Endothelial cell of umbilical vein (primary cell): ENCODE data around the gene CARD19. TPM values are rescaled to one million over a fixed set of nuclear protein-coding genes. Genes with fewer than 3 reads are reported as not detected.

Experiments
- BruUV-seq: library from RNA; stranded (reverse); fragments of 400-500 nt; replicated peaks from 2 replicates; lab custom pipeline; 2021; lab: Mats Ljungman, UMichigan
- CTCF ChIA-PET: fragments of 300-600, 350-600 bp; sonication (Branson Sonifier 250); formaldehyde crosslinking; loops from one replicate; lab custom pipeline; 2021; ENCODE audit warnings: antibody characterized with exemption, inconsistent platforms; lab: Charles Lee
- POLR2A ChIA-PET: fragments of 300-600, 350-600 bp; sonication (Branson Sonifier 250); formaldehyde crosslinking; loops from one replicate; lab custom pipeline; 2021; ENCODE audit warnings: antibody characterized with exemption, inconsistent platforms; lab: Charles Lee
- DNase-seq: peaks from one replicate; pipeline ENCODE4 v3.0.0-alpha.2; 2011; ENCODE audit warnings: low read depth, low spot score
- FAIRE-seq: peaks from 2 replicates; lab custom pipeline; 2011; peaks lifted over from hg19 to GRCh38; lab: Jason Lieb, UNC
- H2AFZ ChIP-seq: 2 replicates; pipeline ENCODE4 v1.6.0; 2012; ENCODE audit warnings: low read depth, low read length, control low read depth, inconsistent platforms
- H3K27ac ChIP-seq: 2 replicates; pipeline ENCODE4 v1.5.1; 2011; ENCODE audit warnings: low read depth, mild to moderate bottlenecking, control low read depth, low read length, moderate library complexity; ENCODE audit not compliant: insufficient read depth
- H3K27me3 ChIP-seq, 2 experiments: 2 replicates each; pipeline versions ENCODE4 v1.6.0 to v1.6.1; 2011; ENCODE audit warnings: low read length in 2 of 2, mixed read lengths in 1 of 2; ENCODE audit not compliant: control insufficient read depth in 2 of 2, insufficient read depth in 2 of 2
- H3K36me3 ChIP-seq, 2 experiments: 2 replicates in 1 of 2; 3 replicates in 1 of 2; pipeline ENCODE4 v1.5.1; 2011; ENCODE audit warnings: low read length in 2 of 2, mild to moderate bottlenecking in 1 of 2, moderate library complexity in 1 of 2; ENCODE audit not compliant: control insufficient read depth in 2 of 2, insufficient read depth in 2 of 2; ENCODE audit errors: extremely low read depth in 1 of 2
- H3K4me1 ChIP-seq: 3 replicates; pipeline ENCODE4 v1.5.1; 2011; ENCODE audit warnings: mild to moderate bottlenecking, low read length; ENCODE audit not compliant: control insufficient read depth, insufficient read depth; ENCODE audit errors: extremely low read depth
- H3K4me2 ChIP-seq: 2 replicates; pipeline ENCODE4 v1.6.1; 2011; ENCODE audit warnings: low read length, control low read depth, mixed read lengths; ENCODE audit not compliant: insufficient read depth
- H3K4me3 ChIP-seq, 3 experiments: fragments of 200-600 bp in 1 of 3; sonication (generic), shearing (Covaris generic) in 1 of 3; replicated peaks in 1 of 3; 2 replicates each; pipeline ENCODE4 v1.5.1; 2011 to 2016; ENCODE audit warnings: control low read depth in 3 of 3, low read length in 3 of 3, mild to moderate bottlenecking in 2 of 3, inconsistent platforms in 1 of 3, low read depth in 1 of 3, moderate library complexity in 1 of 3; ENCODE audit not compliant: insufficient read depth in 1 of 3
- H3K79me2 ChIP-seq: 2 replicates; pipeline ENCODE4 v1.6.0; 2012; ENCODE audit warnings: low read length, inconsistent platforms; ENCODE audit not compliant: control insufficient read depth, insufficient read depth
- H3K9ac ChIP-seq: replicated peaks from 2 replicates; pipeline ENCODE3; 2011; ENCODE audit warnings: low read length, control low read depth; ENCODE audit not compliant: insufficient read depth; ENCODE audit errors: extremely low read depth
- H3K9me1 ChIP-seq: replicated peaks from 3 replicates; pipeline ENCODE4 v1.6.0; 2011; ENCODE audit warnings: mild to moderate bottlenecking, low read length; ENCODE audit not compliant: control insufficient read depth, insufficient read depth; ENCODE audit errors: extremely low read depth
- H3K9me3 ChIP-seq: replicated peaks from 2 replicates; pipeline ENCODE4 v1.5.1; 2012; ENCODE audit warnings: low read length, inconsistent platforms; ENCODE audit not compliant: control insufficient read depth, insufficient read depth
- H4K20me1 ChIP-seq: replicated peaks from 2 replicates; pipeline ENCODE3; 2011; ENCODE audit warnings: mild to moderate bottlenecking, low read length; ENCODE audit not compliant: control insufficient read depth, insufficient read depth; ENCODE audit errors: extremely low read depth
- CTCF ChIP-seq, 2 donors: IDR thresholded peaks; 1 replicate in 1 of 2; 2 replicates in 1 of 2; pipeline ENCODE4 v1.5.1; 2011; ENCODE audit warnings: low read length in 2 of 2, mild to moderate bottlenecking in 2 of 2, moderate library complexity in 2 of 2, control low read depth in 1 of 2, inconsistent platforms in 1 of 2, low read depth in 1 of 2; ENCODE audit not compliant: insufficient read depth in 1 of 2; ENCODE audit errors: extremely low read depth in 1 of 2
- EZH2 ChIP-seq: IDR thresholded peaks from 2 replicates; pipeline ENCODE4 v1.6.1; 2012; ENCODE audit warnings: borderline replicate concordance, low read depth, mild to moderate bottlenecking, moderate library complexity, low read length, inconsistent platforms; ENCODE audit not compliant: severe bottlenecking
- FOS ChIP-seq: IDR thresholded peaks from 2 replicates; pipeline ENCODE4 v1.6.1; 2011; ENCODE audit warnings: mild to moderate bottlenecking, low read length, moderate library complexity, borderline replicate concordance; ENCODE audit not compliant: insufficient read depth
- GATA2 ChIP-seq: IDR thresholded peaks from 2 replicates; pipeline ENCODE4 v1.7.0; 2011; ENCODE audit warnings: low read depth, mild to moderate bottlenecking, moderate library complexity, mixed read lengths, low read length; ENCODE audit not compliant: insufficient read length, insufficient read depth
- JUN ChIP-seq: IDR thresholded peaks from 2 replicates; pipeline ENCODE4 v1.6.1; 2011; ENCODE audit warnings: borderline replicate concordance, low read depth; ENCODE audit not compliant: insufficient read length, insufficient read depth
- MAX ChIP-seq: IDR thresholded peaks from 2 replicates; pipeline ENCODE4 v1.6.1; 2011; ENCODE audit not compliant: insufficient read depth, insufficient read length
- MYC ChIP-seq: IDR thresholded peaks from one replicate; pipeline ENCODE4 v1.6.1; 2011; ENCODE audit warnings: mild to moderate bottlenecking, low read depth, low read length
- POLR2A ChIP-seq: IDR thresholded peaks from 2 replicates; pipeline ENCODE4 v1.6.1; 2012; ENCODE audit warnings: low read depth, mild to moderate bottlenecking, control low read depth, low read length
- POLR2AphosphoS5 ChIP-seq: IDR thresholded peaks from 2 replicates; pipeline ENCODE4 v1.6.1; 2012; ENCODE audit warnings: low read depth, mild to moderate bottlenecking, control low read depth, low read length, moderate library complexity; ENCODE audit not compliant: insufficient read depth
- dilution Hi-C: fragments of 300-500 bp; cut with MboI; formaldehyde crosslinking; loops from one replicate; pipeline ENCODE4 v1.15.0; 2019; ENCODE audit warnings: low sequenced_read_pairs; ENCODE audit not compliant: extremely low pct_ligation_motif_present
- intact Hi-C: fragments of 100-400 bp; cut with micrococcal nuclease; formaldehyde crosslinking; loops from one replicate; pipeline ENCODE4 v1.10.0; 2022
- polyA plus RNA-seq, 4 experiments: library from polyadenylated mRNA; depleted of rRNA in 3 of 4; stranded (reverse) in 3 of 4; unstranded in 1 of 4; fragments of >200 nt; gene quantifications; 2 replicates each; pipeline versions ENCODE4 v1.2.1 to v1.2.3, GENCODE V29; 2011 to 2012; ENCODE audit warnings: missing spikeins in 1 of 4
- total RNA-seq: library from RNA; stranded (reverse); gene quantifications from 2 replicates; pipeline ENCODE4 v1.2.3, GENCODE V29; 2021

CARD19 gene
- total and polyA plus RNA-seq, 2 donors (not counting 3 experiments of a cell fraction or from before 2014, with no cell fraction given), result 45.7 to 148 TPM

- peak; percentile 32 for DNase-seq
- no TSS peak for BruUV-seq
Observed at GRCh38 chr9:93058355-93059010, 37.5 kb upstream of the CARD19 start, which contains the start of gene SUSD3. Gene SUSD3 (plus strand): TSS chr9:93058701. CDS start chr9:93058743, 42 bp downstream.

More at GRCh38 chr9:93058355-93059010, 37.5 kb upstream of the CARD19 start, which contains the start of gene SUSD3:
- no peaks in the 10 kb centered on the region for H3K79me2 ChIP-seq
- ChIA-PET CTCF (no interaction called here), POLR2A (no interaction called here)
- no peaks in the 10 kb centered on the region for H3K9me3 ChIP-seq
- FAIRE-seq, result no peak
- no peak for TF ChIP-seq MAX
- TF ChIP-seq EZH2, result no peak
- no peak for TF ChIP-seq GATA2
- TF ChIP-seq POLR2A, result no peak
- no peak for TF ChIP-seq MYC
- TF ChIP-seq FOS, result no peak
- no peak for TF ChIP-seq POLR2AphosphoS5
- TF ChIP-seq JUN, result no peak
- TF ChIP-seq CTCF (IDR thresholded peaks at IDR 0.05; ENCODE audit: extremely low read depth in 1 of 2, insufficient read depth in 1 of 2, low read depth in 1 of 2, low read length in 2 of 2), result no peak
- no peaks in the 10 kb centered on the region for H3K4me1 ChIP-seq
- H2AFZ ChIP-seq, result no peak within 1 kb of the TSS
- no peak within 1 kb of the TSS for H3K4me2 ChIP-seq
- H4K20me1 ChIP-seq, result no peaks in the 10 kb centered on the region
- no peaks in the 10 kb centered on the region for H3K9me1 ChIP-seq
- H3K27ac ChIP-seq, result no peak within 1 kb of the TSS
- no peaks in the 10 kb centered on the region for H3K36me3 ChIP-seq
- H3K9ac ChIP-seq, result no peak within 1 kb of the TSS
- peaks cover 0 to 2% of the 10 kb centered on the region in 2 experiments for H3K27me3 ChIP-seq
- dilution Hi-C loops (no loop called here), intact Hi-C loops (loop anchor here (5.0 kb wide), 1 partner anchor 34 kb away; no protein-coding TSS in a partner anchor)
- H3K4me3 ChIP-seq, result no peak within 1 kb of the TSS
